22Rv1 (cell line): ENCODE measurements around the gene LMAN1.

Experiments
- H3K27ac ChIP-seq: fragments of 450-650 bp; 2 replicates; pipeline ENCODE4 v1.5.1; 2017
- ZFX ChIP-seq: fragments of 450-650 bp; IDR thresholded peaks from 2 replicates; pipeline ENCODE4 v1.6.1; 2017; ENCODE audit warnings: antibody characterized with exemption, borderline replicate concordance
- TF ChIP-seq, protein P1 (sequence below): fragments of 450-650 bp; IDR thresholded peaks from 2 replicates; pipeline ENCODE4 v1.5.1; 2017; ENCODE audit warnings: mild to moderate bottlenecking

LMAN1 gene

GRCh38 chr18:59358414-59358711 lies 702 bp downstream of the LMAN1 start:
- TF ChIP-seq, protein P1, sequence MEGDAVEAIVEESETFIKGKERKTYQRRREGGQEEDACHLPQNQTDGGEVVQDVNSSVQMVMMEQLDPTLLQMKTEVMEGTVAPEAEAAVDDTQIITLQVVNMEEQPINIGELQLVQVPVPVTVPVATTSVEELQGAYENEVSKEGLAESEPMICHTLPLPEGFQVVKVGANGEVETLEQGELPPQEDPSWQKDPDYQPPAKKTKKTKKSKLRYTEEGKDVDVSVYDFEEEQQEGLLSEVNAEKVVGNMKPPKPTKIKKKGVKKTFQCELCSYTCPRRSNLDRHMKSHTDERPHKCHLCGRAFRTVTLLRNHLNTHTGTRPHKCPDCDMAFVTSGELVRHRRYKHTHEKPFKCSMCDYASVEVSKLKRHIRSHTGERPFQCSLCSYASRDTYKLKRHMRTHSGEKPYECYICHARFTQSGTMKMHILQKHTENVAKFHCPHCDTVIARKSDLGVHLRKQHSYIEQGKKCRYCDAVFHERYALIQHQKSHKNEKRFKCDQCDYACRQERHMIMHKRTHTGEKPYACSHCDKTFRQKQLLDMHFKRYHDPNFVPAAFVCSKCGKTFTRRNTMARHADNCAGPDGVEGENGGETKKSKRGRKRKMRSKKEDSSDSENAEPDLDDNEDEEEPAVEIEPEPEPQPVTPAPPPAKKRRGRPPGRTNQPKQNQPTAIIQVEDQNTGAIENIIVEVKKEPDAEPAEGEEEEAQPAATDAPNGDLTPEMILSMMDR, result no peak
- no peak for TF ChIP-seq ZFX
- peak overlapping the region; percentile 76 for H3K27ac ChIP-seq

GRCh38 chr18:59357928-59358327 lies 1.1 kb downstream of the LMAN1 start:
- H3K27ac ChIP-seq, result peak overlapping the region; percentile 76; the same call in 1 of the 2 replicates
- TF ChIP-seq, protein P1, result no peak
- TF ChIP-seq ZFX, result no peak

GRCh38 chr18:59354731-59355130 lies 4.3 kb downstream of the LMAN1 start:
- TF ChIP-seq, protein P1, result no peak
- no peak for TF ChIP-seq ZFX
- no peak overlapping the region for H3K27ac ChIP-seq

DNA sequence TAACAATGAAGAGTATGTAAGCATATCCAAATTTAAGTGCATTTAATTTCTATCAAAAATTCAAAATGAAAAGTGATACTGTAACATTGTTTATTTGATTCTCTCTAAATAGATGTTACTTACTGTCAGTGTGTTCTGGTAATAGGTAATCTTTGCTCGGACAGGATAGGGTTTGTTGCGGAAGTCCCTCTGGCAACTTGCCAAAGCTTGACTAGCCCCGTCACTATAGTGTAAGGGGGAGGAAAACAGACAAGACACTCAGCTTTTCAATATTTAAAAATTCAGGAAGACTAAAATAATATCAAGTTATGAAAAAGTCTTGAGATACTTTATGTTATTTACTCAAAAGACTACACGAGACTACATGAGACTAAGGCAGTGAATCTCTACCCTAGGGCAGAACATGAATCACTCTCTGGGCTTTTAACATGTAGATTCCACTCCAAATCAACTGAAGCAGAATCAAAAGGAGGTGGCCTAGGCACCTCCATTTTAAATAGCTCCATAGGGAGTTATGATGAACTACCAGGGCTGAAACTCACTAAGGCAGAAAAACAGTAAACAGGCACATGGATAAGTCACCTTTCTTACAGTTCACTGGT lies 5.9 kb downstream of the LMAN1 start:
- TF ChIP-seq, protein P1, result no peak
- no peak for TF ChIP-seq ZFX
- no peak overlapping the region for H3K27ac ChIP-seq

- TF ChIP-seq, protein P1, result no peak
- no peak for TF ChIP-seq ZFX
- no peak overlapping the region for H3K27ac ChIP-seq
Observed at GRCh38 chr18:59352250-59352855, 6.7 kb downstream of the LMAN1 start.

- TF ChIP-seq, protein P1, result no peak
- no peak for TF ChIP-seq ZFX
- no peak overlapping the region for H3K27ac ChIP-seq
Observed at GRCh38 chr18:59345556-59345955, 13.5 kb downstream of the LMAN1 start.

DNA sequence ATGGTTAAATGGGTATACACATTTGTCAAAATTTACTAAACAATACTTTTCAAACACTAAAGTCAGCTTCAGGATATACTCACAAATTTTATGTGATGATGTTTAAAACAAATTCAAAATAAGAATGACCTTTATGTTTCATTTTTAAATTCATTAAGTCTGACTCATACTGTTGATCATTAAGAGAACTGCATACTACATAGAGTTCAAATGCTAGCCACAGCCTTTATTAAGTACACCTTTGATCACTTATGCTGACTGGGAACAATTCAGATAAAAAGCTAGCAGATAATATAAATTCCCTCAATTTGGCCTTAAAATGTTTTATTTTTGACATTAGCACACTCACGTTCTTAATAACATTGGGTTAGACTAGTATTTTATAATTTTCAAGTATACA lies 14.1 kb downstream of the LMAN1 start:
- no peak overlapping the region for H3K27ac ChIP-seq
- no peak for TF ChIP-seq ZFX
- TF ChIP-seq, protein P1, result no peak
